Endothelial cell of umbilical vein (primary cell): ENCODE results near the gene GLYATL3. TPM values are rescaled to one million over a fixed set of nuclear protein-coding genes. Genes with fewer than 3 reads are reported as not detected.

ENCODE experiments used
- BruUV-seq: library from RNA; stranded (reverse); fragments of 400-500 nt; replicated peaks from 2 replicates; lab custom pipeline; 2021; lab: Mats Ljungman, UMichigan
- CTCF ChIA-PET: fragments of 300-600, 350-600 bp; sonication (Branson Sonifier 250); formaldehyde crosslinking; loops from one replicate; lab custom pipeline; 2021; ENCODE audit warnings: antibody characterized with exemption, inconsistent platforms; lab: Charles Lee
- POLR2A ChIA-PET: fragments of 300-600, 350-600 bp; sonication (Branson Sonifier 250); formaldehyde crosslinking; loops from one replicate; lab custom pipeline; 2021; ENCODE audit warnings: antibody characterized with exemption, inconsistent platforms; lab: Charles Lee
- DNase-seq: peaks from one replicate; pipeline ENCODE4 v3.0.0-alpha.2; 2011; ENCODE audit warnings: low read depth, low spot score
- FAIRE-seq: peaks from 2 replicates; lab custom pipeline; 2011; peaks lifted over from hg19 to GRCh38; lab: Jason Lieb, UNC
- H2AFZ ChIP-seq: 2 replicates; pipeline ENCODE4 v1.6.0; 2012; ENCODE audit warnings: low read depth, low read length, control low read depth, inconsistent platforms
- H3K27ac ChIP-seq: 2 replicates; pipeline ENCODE4 v1.5.1; 2011; ENCODE audit warnings: low read depth, mild to moderate bottlenecking, control low read depth, low read length, moderate library complexity; ENCODE audit not compliant: insufficient read depth
- H3K27me3 ChIP-seq, 2 experiments: 2 replicates each; pipeline versions ENCODE4 v1.6.0 to v1.6.1; 2011; ENCODE audit warnings: low read length in 2 of 2, mixed read lengths in 1 of 2; ENCODE audit not compliant: control insufficient read depth in 2 of 2, insufficient read depth in 2 of 2
- H3K36me3 ChIP-seq, 2 experiments: 2 replicates in 1 of 2; 3 replicates in 1 of 2; pipeline ENCODE4 v1.5.1; 2011; ENCODE audit warnings: low read length in 2 of 2, mild to moderate bottlenecking in 1 of 2, moderate library complexity in 1 of 2; ENCODE audit not compliant: control insufficient read depth in 2 of 2, insufficient read depth in 2 of 2; ENCODE audit errors: extremely low read depth in 1 of 2
- H3K4me1 ChIP-seq: 3 replicates; pipeline ENCODE4 v1.5.1; 2011; ENCODE audit warnings: mild to moderate bottlenecking, low read length; ENCODE audit not compliant: control insufficient read depth, insufficient read depth; ENCODE audit errors: extremely low read depth
- H3K4me2 ChIP-seq: 2 replicates; pipeline ENCODE4 v1.6.1; 2011; ENCODE audit warnings: low read length, control low read depth, mixed read lengths; ENCODE audit not compliant: insufficient read depth
- H3K4me3 ChIP-seq, 3 experiments: fragments of 200-600 bp in 1 of 3; sonication (generic), shearing (Covaris generic) in 1 of 3; replicated peaks in 1 of 3; 2 replicates each; pipeline ENCODE4 v1.5.1; 2011 to 2016; ENCODE audit warnings: control low read depth in 3 of 3, low read length in 3 of 3, mild to moderate bottlenecking in 2 of 3, inconsistent platforms in 1 of 3, low read depth in 1 of 3, moderate library complexity in 1 of 3; ENCODE audit not compliant: insufficient read depth in 1 of 3
- H3K79me2 ChIP-seq: 2 replicates; pipeline ENCODE4 v1.6.0; 2012; ENCODE audit warnings: low read length, inconsistent platforms; ENCODE audit not compliant: control insufficient read depth, insufficient read depth
- H3K9ac ChIP-seq: replicated peaks from 2 replicates; pipeline ENCODE3; 2011; ENCODE audit warnings: low read length, control low read depth; ENCODE audit not compliant: insufficient read depth; ENCODE audit errors: extremely low read depth
- H3K9me1 ChIP-seq: replicated peaks from 3 replicates; pipeline ENCODE4 v1.6.0; 2011; ENCODE audit warnings: mild to moderate bottlenecking, low read length; ENCODE audit not compliant: control insufficient read depth, insufficient read depth; ENCODE audit errors: extremely low read depth
- H3K9me3 ChIP-seq: replicated peaks from 2 replicates; pipeline ENCODE4 v1.5.1; 2012; ENCODE audit warnings: low read length, inconsistent platforms; ENCODE audit not compliant: control insufficient read depth, insufficient read depth
- H4K20me1 ChIP-seq: replicated peaks from 2 replicates; pipeline ENCODE3; 2011; ENCODE audit warnings: mild to moderate bottlenecking, low read length; ENCODE audit not compliant: control insufficient read depth, insufficient read depth; ENCODE audit errors: extremely low read depth
- FOS ChIP-seq: IDR thresholded peaks from 2 replicates; pipeline ENCODE4 v1.6.1; 2011; ENCODE audit warnings: mild to moderate bottlenecking, low read length, moderate library complexity, borderline replicate concordance; ENCODE audit not compliant: insufficient read depth
- GATA2 ChIP-seq: IDR thresholded peaks from 2 replicates; pipeline ENCODE4 v1.7.0; 2011; ENCODE audit warnings: low read depth, mild to moderate bottlenecking, moderate library complexity, mixed read lengths, low read length; ENCODE audit not compliant: insufficient read length, insufficient read depth
- JUN ChIP-seq: IDR thresholded peaks from 2 replicates; pipeline ENCODE4 v1.6.1; 2011; ENCODE audit warnings: borderline replicate concordance, low read depth; ENCODE audit not compliant: insufficient read length, insufficient read depth
- MAX ChIP-seq: IDR thresholded peaks from 2 replicates; pipeline ENCODE4 v1.6.1; 2011; ENCODE audit not compliant: insufficient read depth, insufficient read length
- MYC ChIP-seq: IDR thresholded peaks from one replicate; pipeline ENCODE4 v1.6.1; 2011; ENCODE audit warnings: mild to moderate bottlenecking, low read depth, low read length
- POLR2AphosphoS5 ChIP-seq: IDR thresholded peaks from 2 replicates; pipeline ENCODE4 v1.6.1; 2012; ENCODE audit warnings: low read depth, mild to moderate bottlenecking, control low read depth, low read length, moderate library complexity; ENCODE audit not compliant: insufficient read depth
- dilution Hi-C: fragments of 300-500 bp; cut with MboI; formaldehyde crosslinking; loops from one replicate; pipeline ENCODE4 v1.15.0; 2019; ENCODE audit warnings: low sequenced_read_pairs; ENCODE audit not compliant: extremely low pct_ligation_motif_present
- intact Hi-C: fragments of 100-400 bp; cut with micrococcal nuclease; formaldehyde crosslinking; loops from one replicate; pipeline ENCODE4 v1.10.0; 2022
- polyA plus RNA-seq, 4 experiments: library from polyadenylated mRNA; depleted of rRNA in 3 of 4; stranded (reverse) in 3 of 4; unstranded in 1 of 4; fragments of >200 nt; gene quantifications; 2 replicates each; pipeline versions ENCODE4 v1.2.1 to v1.2.3, GENCODE V29; 2011 to 2012; ENCODE audit warnings: missing spikeins in 1 of 4
- total RNA-seq: library from RNA; stranded (reverse); gene quantifications from 2 replicates; pipeline ENCODE4 v1.2.3, GENCODE V29; 2021

GLYATL3 gene
- total and polyA plus RNA-seq, 2 donors (not counting 3 experiments of a cell fraction or from before 2014, with no cell fraction given): not detected

- Histone ChIP-seq H3K4me1 (no peaks in the 10 kb centered on the region), H3K4me2 (no peak overlapping the region), H4K20me1 (no peaks in the 10 kb centered on the region), H3K36me3 (no peaks in the 10 kb centered on the region), H3K4me3 (no peak overlapping the region), H3K27ac (no peak overlapping the region), H2AFZ (no peak overlapping the region), H3K27me3 (no peaks in the 10 kb centered on the region), H3K9me3 (no peaks in the 10 kb centered on the region), H3K79me2 (no peaks in the 10 kb centered on the region), H3K9ac (no peak overlapping the region), H3K9me1 (no peaks in the 10 kb centered on the region)
- dilution Hi-C loops (no loop called here), intact Hi-C loops (no loop called here)
- DNase-seq (no peak), FAIRE-seq (no peak)
- BruUV-seq: no TSS peak
- TF ChIP-seq GATA2: no peak
- TF ChIP-seq MAX: no peak
- no peak for TF ChIP-seq MYC
- no peak for TF ChIP-seq FOS
- no peak for TF ChIP-seq POLR2AphosphoS5
- TF ChIP-seq JUN: no peak
- ChIA-PET CTCF (no interaction called here), POLR2A (no interaction called here)
Observed at GRCh38 chr6:49506569-49507111, 6.9 kb downstream of the GLYATL3 start.

GRCh38 chr6:49509342-49509741 is 9.6 kb downstream of the GLYATL3 start:
- Histone ChIP-seq H3K9ac (no peak overlapping the region), H3K9me1 (no peaks in the 10 kb centered on the region), H3K36me3 (no peaks in the 10 kb centered on the region), H3K4me2 (no peak overlapping the region), H3K4me1 (no peaks in the 10 kb centered on the region), H3K27me3 (no peaks in the 10 kb centered on the region), H3K79me2 (no peaks in the 10 kb centered on the region), H3K27ac (no peak overlapping the region), H3K9me3 (no peaks in the 10 kb centered on the region), H4K20me1 (no peaks in the 10 kb centered on the region), H2AFZ (no peak overlapping the region), H3K4me3 (no peak overlapping the region)
- intact Hi-C loops (no loop called here), dilution Hi-C loops (no loop called here)
- DNase-seq (no peak), FAIRE-seq (no peak)
- no peak for TF ChIP-seq JUN
- BruUV-seq: no TSS peak
- ChIA-PET POLR2A (no interaction called here), CTCF (interaction anchor here (2.3 kb wide), 1 partner anchor 23 kb away, joined by 5 read pairs; no protein-coding TSS in a partner anchor)
